ENCODE measurements around the gene CLEC16A. TPM values are rescaled to one million over a fixed set of nuclear protein-coding genes. Genes with fewer than 3 reads are reported as not detected.

Gene CLEC16A
- total RNA-seq, 1 donor from 2014 or later, result 15.8 TPM

GRCh38 chr16:11036040-11036439, 91.7 kb downstream of the CLEC16A start:
- no peak for FAIRE-seq

GRCh38 chr16:11036868-11037410, 92.6 kb downstream of the CLEC16A start:
- no peak for TF ChIP-seq CTCF (IDR thresholded peaks at IDR 0.05; ENCODE audit: insufficient read depth, low read length, severe bottlenecking)
- Histone ChIP-seq H3K36me3 (ENCODE audit: control insufficient read depth, insufficient read depth, low read length) (peaks cover 11% of the 10 kb centered on the region), H3K4me3 (ENCODE audit: low read depth, low read length) (no peak overlapping the region), H3K27me3 (ENCODE audit: control insufficient read depth, insufficient read depth, low read length) (no peaks in the 10 kb centered on the region)
- FAIRE-seq (no peak), DNase-seq (ENCODE audit: low read depth) (no peak)

More at GRCh38 chr16:11036040-11036439, 91.7 kb downstream of the CLEC16A start:
- Histone ChIP-seq H3K36me3 (ENCODE audit: control insufficient read depth, insufficient read depth, low read length) (peaks cover 11% of the 10 kb centered on the region), H3K4me3 (ENCODE audit: low read depth, low read length) (no peak overlapping the region), H3K27me3 (ENCODE audit: control insufficient read depth, insufficient read depth, low read length) (no peaks in the 10 kb centered on the region)
- TF ChIP-seq CTCF (IDR thresholded peaks at IDR 0.05; ENCODE audit: insufficient read depth, low read length, severe bottlenecking), result no peak
- no peak for DNase-seq (ENCODE audit: low read depth)

DNA sequence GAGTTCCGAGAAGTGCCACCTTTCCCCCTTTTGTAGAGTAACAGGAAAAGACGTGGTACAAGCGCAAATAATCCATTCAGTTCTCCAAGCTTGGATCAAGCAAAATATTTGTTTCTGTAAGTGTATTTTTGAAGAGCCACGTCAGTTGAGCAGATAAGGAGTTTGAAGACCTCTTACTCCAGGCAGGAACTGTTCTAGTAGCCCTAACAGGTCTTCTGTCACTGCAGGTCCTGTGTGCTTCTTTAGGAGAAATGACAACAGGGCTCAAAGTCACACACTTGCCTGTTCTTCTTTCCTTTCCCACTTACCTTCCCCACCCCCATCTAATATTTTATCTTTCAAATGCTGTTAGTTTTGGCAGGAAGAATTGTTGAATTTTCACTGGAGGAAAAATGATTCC, 93.9 kb downstream of the CLEC16A start:
- no peak for DNase-seq (ENCODE audit: low read depth)

DNA sequence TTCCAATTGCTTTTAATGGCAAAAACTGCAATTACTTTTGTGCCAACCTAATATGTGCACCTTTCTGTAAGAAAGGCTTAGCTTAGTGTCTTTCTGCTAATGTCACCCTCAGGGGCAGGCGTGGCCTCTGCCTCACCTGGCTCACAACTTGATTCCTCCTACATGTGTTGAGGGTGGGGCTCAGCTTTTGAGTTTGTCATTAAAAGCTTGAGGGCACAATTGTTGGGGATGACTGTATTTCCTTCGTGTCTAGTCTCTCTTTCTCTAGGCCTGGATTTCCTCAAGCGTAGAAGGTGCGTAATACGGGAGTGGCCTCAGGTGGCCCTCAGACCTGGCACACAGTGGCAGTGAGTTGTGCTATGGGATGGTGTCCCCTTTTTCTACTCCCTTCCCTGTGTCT, 94.4 kb downstream of the CLEC16A start:
- FAIRE-seq (no peak), DNase-seq (ENCODE audit: low read depth) (peak; percentile 93)
- Histone ChIP-seq H3K4me3 (ENCODE audit: low read depth, low read length) (no peak overlapping the region), H3K27me3 (ENCODE audit: control insufficient read depth, insufficient read depth, low read length) (no peaks in the 10 kb centered on the region), H3K36me3 (ENCODE audit: control insufficient read depth, insufficient read depth, low read length) (peaks cover 17% of the 10 kb centered on the region)
- no peak for TF ChIP-seq CTCF (IDR thresholded peaks at IDR 0.05; ENCODE audit: insufficient read depth, low read length, severe bottlenecking)

More for the DNA sequence above, 93.9 kb downstream of the CLEC16A start:
- H3K27me3 ChIP-seq (ENCODE audit: control insufficient read depth, insufficient read depth, low read length), result no peaks in the 10 kb centered on the region
- no peak for FAIRE-seq
- H3K36me3 ChIP-seq (ENCODE audit: control insufficient read depth, insufficient read depth, low read length), result peaks cover 16% of the 10 kb centered on the region
- H3K4me3 ChIP-seq (ENCODE audit: low read depth, low read length), result no peak overlapping the region
- TF ChIP-seq CTCF (IDR thresholded peaks at IDR 0.05; ENCODE audit: insufficient read depth, low read length, severe bottlenecking), result no peak

- no peak for FAIRE-seq
- Histone ChIP-seq H3K27me3 (ENCODE audit: control insufficient read depth, insufficient read depth, low read length) (no peaks in the 10 kb centered on the region), H3K36me3 (ENCODE audit: control insufficient read depth, insufficient read depth, low read length) (peaks cover 17% of the 10 kb centered on the region), H3K4me3 (ENCODE audit: low read depth, low read length) (no peak overlapping the region)
- TF ChIP-seq CTCF (IDR thresholded peaks at IDR 0.05; ENCODE audit: insufficient read depth, low read length, severe bottlenecking), result no peak
- DNase-seq (ENCODE audit: low read depth), result no peak
These were observed 95.4 kb downstream of the CLEC16A start for GRCh38 chr16:11039726-11040125.

DNA sequence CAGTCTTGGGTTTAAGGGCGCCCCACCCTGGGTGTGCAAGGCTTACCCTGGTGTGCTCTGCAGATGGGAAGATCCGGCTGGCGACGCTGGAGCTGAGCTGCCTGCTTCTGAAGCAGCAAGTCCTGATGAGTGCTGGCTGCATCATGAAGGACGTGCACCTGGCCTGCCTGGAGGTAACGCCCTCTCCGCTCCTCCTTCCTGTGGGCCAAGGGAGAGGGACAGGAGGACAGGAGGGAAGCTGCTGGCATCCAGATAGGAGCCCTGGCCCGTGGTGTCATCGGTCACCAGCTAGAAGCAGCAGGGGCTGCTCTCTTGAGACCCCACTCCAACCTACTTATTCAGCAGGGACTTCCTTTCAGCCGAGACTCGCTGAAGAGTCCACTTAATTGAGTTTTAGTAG, 97.8 kb downstream of the CLEC16A start:
- FAIRE-seq (no peak), DNase-seq (ENCODE audit: low read depth) (no peak)
- H3K36me3 ChIP-seq (ENCODE audit: control insufficient read depth, insufficient read depth, low read length), result peaks cover 13% of the 10 kb centered on the region
- no peak for TF ChIP-seq CTCF (IDR thresholded peaks at IDR 0.05; ENCODE audit: insufficient read depth, low read length, severe bottlenecking)
- no peak overlapping the region for H3K4me3 ChIP-seq (ENCODE audit: low read depth, low read length)
- H3K27me3 ChIP-seq (ENCODE audit: control insufficient read depth, insufficient read depth, low read length), result no peaks in the 10 kb centered on the region

All from bronchial epithelial cell (primary cell).